GM21447 (cell line): Measurements from ENCODE around the gene TTPAL.

Source experiments
- ATAC-seq: cut with Tn5 transposase; IDR thresholded peaks from one replicate; pipeline ENCODE4 v1.9.1; 2021; ENCODE audit not compliant: unreplicated experiment

Gene TTPAL

GRCh38 chr20:44439318-44439717 is 36.4 kb upstream of the TTPAL start:
- no peak for ATAC-seq

- ATAC-seq: no peak
Observed at GRCh38 chr20:44442298-44443070, 33.2 kb upstream of the TTPAL start.

GRCh38 chr20:44445742-44446710 is 29.6 kb upstream of the TTPAL start:
- ATAC-seq: no peak

GRCh38 chr20:44447827-44448419 is 27.8 kb upstream of the TTPAL start:
- ATAC-seq: no peak

- ATAC-seq: no peak
Observed at GRCh38 chr20:44448753-44449546, 26.7 kb upstream of the TTPAL start.

GRCh38 chr20:44449864-44450263 is 25.8 kb upstream of the TTPAL start:
- ATAC-seq: no peak

GRCh38 chr20:44450281-44450889 is 25.3 kb upstream of the TTPAL start:
- ATAC-seq: no peak

GRCh38 chr20:44450903-44451450 is 24.7 kb upstream of the TTPAL start:
- ATAC-seq: no peak

- no peak for ATAC-seq
Observed at GRCh38 chr20:44454306-44454963, 21.2 kb upstream of the TTPAL start.

GRCh38 chr20:44455126-44455525 is 20.5 kb upstream of the TTPAL start:
- ATAC-seq: no peak

GRCh38 chr20:44456611-44457010 is 19.1 kb upstream of the TTPAL start:
- no peak for ATAC-seq

GRCh38 chr20:44457016-44457415 is 18.7 kb upstream of the TTPAL start:
- no peak for ATAC-seq

- no peak for ATAC-seq
Observed at GRCh38 chr20:44459271-44459670, 16.4 kb upstream of the TTPAL start.

GRCh38 chr20:44460795-44461141 is 14.9 kb upstream of the TTPAL start:
- no peak for ATAC-seq

- no peak for ATAC-seq
Observed at GRCh38 chr20:44461142-44461802, 14.4 kb upstream of the TTPAL start.

GRCh38 chr20:44461803-44462174 is 13.9 kb upstream of the TTPAL start:
- ATAC-seq: no peak

- ATAC-seq: no peak
Observed at GRCh38 chr20:44463466-44463865, 12.2 kb upstream of the TTPAL start.

GRCh38 chr20:44464514-44464913 is 11.2 kb upstream of the TTPAL start:
- ATAC-seq: no peak

- no peak for ATAC-seq
Observed at GRCh38 chr20:44465001-44465560, 10.6 kb upstream of the TTPAL start.
